HG02970 (cell line): ENCODE data around the gene JAK1.
"Not testable (repeated sequence)": the region's sequence is repeated elsewhere in the genome, so short reads cannot be mapped to it uniquely, and the experiment has no call there.

Source experiments
- ATAC-seq: cut with Tn5 transposase; IDR thresholded peaks from one replicate; pipeline ENCODE4 v1.9.1; 2021; ENCODE audit warnings: mild to moderate bottlenecking, moderate library complexity, moderate number of reproducible peaks; ENCODE audit not compliant: unreplicated experiment, low FRiP score

Gene JAK1

GRCh38 chr1:64966158-64966971 is at the start of gene JAK1:
JAK1 (minus strand) TSS chr1:64966549; CDS start chr1:64886264, 80,285 bp downstream.
- peak; percentile 83 for ATAC-seq

- no peak for ATAC-seq
These were observed 48.0 kb upstream of the JAK1 start for GRCh38 chr1:65014321-65014720.

DNA sequence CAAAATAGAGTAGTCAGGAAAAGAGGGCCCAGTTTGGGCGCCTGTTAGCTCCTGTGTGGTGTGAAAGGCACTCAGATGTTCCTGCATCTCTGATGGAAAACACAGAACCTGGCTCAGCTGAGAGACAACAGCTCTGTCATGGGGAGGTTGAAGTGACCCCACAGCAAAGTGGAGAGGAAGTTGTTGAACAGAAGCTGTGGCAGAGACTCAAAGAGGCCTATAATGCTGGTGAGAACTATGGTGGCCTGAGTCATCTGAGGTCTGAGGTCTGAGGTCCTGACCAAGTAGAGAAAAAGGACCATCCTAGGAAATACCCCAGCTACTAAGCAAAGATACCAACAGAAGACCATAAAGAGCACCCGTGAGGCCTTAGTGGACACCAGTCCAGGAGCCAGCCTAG is 45.6 kb upstream of the JAK1 start:
- ATAC-seq = no peak

- ATAC-seq = no peak
These were observed 43.5 kb upstream of the JAK1 start for GRCh38 chr1:65009724-65010420.

DNA sequence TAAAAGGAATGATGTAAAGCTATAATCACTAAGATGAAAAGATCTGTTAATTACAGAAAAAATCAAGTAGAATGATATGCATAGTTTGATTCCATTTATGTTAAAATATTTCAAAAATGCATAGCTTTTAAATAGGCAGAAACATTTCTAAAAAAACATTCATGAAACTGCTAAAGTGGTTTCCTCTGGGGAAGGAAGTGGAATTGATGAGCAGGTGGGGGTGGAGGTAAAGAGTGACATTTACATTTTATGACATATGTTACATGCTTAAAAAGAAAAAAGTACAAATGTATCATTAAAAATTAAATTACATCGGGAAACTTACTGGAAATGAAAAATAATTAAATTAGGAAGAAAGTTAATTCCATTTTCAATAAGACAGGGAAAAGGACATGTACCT is 42.8 kb upstream of the JAK1 start:
- ATAC-seq = no peak

DNA sequence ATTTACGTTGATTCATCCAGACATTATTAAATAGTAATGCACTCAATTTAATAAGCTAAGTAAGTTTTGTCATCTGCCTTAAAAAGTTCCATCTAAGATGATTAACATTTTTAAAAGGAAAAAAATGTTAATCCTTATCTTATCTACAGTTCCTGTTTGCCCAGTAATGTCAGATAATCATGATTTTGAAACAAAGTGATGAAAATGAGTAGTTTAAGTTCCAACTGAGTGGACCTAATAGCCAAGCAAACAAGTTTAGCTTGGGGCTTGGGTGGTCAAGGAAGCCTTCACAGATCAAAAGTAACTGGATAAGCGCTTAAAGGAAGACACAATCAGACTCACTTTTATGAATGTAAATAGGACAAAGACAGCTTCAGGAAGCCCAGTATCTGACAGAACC is 40.5 kb upstream of the JAK1 start:
- no peak for ATAC-seq

GRCh38 chr1:65003316-65003664 is 36.9 kb upstream of the JAK1 start:
- no peak for ATAC-seq

DNA sequence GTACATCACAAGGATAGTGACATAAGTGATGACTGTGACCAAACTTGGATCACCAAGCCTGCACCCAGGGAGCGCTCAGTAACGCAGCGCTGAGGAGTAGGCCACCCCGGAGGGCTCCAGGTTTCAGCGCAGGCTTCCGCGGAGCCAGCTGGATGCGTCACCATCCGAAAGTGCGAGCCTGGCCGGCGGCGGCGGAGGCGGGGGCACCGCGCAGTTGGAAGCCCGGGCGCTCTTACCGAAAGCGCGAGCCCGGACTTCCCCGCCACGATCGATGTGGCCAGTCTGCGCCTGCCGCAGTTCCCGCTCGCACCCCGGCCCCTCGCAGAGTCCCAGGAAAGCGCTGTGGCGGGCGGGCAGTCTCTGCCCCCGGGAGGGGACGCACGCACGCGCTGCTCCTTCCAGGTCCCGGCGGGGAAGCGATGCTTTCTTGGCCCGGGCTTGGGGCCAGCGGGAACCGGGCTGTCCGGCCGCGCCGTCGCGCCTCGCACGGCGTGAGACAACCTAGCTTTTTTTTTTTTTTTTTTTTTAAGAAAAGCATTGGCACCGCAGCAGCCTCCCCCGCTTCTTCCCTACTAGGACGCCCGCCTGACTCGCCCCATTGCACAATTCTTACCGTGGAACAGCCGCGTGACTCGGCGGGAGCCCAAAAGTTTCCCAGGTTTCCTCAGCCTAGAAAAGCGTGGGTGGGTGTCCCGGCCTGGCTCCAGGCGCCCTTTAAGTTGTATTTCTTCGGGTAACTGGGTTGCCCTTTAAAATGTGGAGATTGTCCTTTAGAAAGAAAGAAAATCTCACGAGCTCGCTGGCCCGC is 36.4 kb upstream of the JAK1 start:
- ATAC-seq = peak; percentile 79

- ATAC-seq = no peak
These were observed 35.8 kb upstream of the JAK1 start for GRCh38 chr1:65002156-65002507.

DNA sequence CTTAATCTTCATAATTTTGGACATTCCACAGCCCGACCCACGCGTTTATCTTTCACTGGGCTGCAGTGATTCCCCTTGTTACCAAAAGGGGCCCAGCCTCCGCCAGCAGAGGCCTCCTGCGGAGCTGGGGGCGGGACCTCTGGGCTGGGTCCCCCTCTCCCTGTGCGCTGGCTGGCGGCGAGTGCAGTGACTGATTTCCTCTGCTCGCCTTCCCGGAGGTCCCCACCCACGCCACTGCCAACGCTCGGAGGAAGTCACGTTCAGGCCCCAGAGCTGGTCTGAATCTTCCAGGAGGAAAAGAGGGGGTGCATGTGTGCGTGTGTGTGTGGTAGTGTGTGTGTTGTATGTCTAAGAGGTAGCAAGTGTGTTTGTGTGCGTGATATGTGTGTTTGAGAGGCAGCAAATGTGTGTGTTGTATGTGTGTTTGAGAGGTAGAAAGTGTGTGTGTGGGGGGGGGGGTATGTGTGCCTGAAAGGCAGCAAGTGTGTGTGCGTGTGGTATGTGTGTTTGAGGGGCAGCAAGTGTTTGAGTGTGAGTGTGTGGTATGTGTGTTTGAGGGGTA is 35.0 kb upstream of the JAK1 start:
- no peak for ATAC-seq

GRCh38 chr1:64998425-64998948 is 32.1 kb upstream of the JAK1 start:
- not testable (repeated sequence) for ATAC-seq

- ATAC-seq = no peak
These were observed 30.4 kb upstream of the JAK1 start for GRCh38 chr1:64996541-64997257.

DNA sequence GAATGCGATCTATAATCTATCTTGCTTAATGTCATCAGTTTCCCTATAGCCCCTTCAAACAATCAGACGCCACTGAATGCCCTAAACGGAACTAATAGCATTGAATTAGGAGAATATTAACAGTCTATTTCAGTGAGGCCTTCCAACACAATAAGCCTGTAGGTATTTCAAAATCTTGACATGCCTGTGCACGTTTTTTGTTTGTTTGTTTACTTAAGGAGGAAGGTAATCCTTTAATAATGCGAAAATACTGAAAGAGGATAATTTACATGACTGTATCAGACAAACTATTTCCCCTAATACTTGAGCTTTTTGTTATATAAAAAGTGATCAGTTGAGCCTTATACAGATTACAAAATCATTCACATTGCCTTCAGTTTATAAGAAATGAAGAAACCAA is 29.0 kb upstream of the JAK1 start:
- ATAC-seq = no peak

DNA sequence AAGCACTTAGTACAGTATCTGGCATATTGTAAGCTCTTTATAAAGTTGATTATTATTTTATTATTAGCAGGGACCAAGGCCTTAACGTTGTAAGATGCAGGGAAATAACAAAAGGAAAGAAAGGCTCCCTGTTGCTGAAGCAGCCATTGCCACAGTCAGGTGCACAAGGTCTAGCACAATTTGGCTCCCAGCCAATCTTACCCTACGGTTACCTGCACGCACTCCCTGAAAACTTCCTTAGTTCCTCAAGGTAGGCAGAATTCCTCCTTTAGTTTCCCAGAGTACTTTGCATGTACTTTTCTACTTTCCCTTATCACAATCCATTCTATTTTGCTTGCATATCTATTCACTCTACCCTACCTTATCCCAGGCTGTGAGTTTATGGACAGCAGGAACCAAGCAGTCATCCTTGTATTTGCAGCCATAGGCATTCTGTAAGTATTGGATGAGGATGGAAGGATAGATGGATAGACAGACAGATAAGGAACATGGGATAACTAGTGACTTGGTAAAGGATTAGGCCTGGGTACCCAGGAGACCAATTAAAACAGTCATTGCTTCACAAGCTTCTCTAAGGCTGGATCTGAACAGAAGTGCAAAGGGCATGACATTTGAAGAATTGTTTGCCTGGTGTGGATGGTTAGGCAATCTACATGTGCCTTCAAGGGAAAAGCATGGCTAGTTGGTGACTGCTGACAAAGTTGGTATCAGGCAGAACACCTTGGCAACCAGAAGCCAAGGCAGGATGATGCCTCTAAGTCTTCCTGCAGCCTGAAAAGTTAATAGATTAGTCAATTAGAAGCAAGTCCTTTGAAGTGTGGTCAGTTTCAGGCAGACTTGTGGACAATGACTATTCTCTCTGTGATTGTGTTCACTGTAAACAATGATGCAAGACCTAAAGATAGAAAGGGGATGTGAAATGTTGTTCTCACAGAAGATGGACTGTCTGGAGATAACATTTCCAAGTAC is 20.8 kb upstream of the JAK1 start:
- ATAC-seq = peak; percentile 97

GRCh38 chr1:64984737-64985136 is 18.4 kb upstream of the JAK1 start:
- no peak for ATAC-seq

GRCh38 chr1:64984106-64984505 is 17.8 kb upstream of the JAK1 start:
- ATAC-seq = no peak

GRCh38 chr1:64983110-64983509 is 16.8 kb upstream of the JAK1 start:
- ATAC-seq = no peak

- no peak for ATAC-seq
These were observed 15.5 kb upstream of the JAK1 start for GRCh38 chr1:64981601-64982533.
